HG02885 (cell line): Measurements from ENCODE around the gene NFYC.
"Not testable (repeated sequence)": the region's sequence is repeated elsewhere in the genome, so short reads cannot be mapped to it uniquely, and the experiment has no call there.

Experiments used
- ATAC-seq: cut with Tn5 transposase; IDR thresholded peaks from one replicate; pipeline ENCODE4 v1.9.1; 2021; ENCODE audit warnings: mild to moderate bottlenecking; ENCODE audit not compliant: unreplicated experiment, poor library complexity

NFYC gene

DNA sequence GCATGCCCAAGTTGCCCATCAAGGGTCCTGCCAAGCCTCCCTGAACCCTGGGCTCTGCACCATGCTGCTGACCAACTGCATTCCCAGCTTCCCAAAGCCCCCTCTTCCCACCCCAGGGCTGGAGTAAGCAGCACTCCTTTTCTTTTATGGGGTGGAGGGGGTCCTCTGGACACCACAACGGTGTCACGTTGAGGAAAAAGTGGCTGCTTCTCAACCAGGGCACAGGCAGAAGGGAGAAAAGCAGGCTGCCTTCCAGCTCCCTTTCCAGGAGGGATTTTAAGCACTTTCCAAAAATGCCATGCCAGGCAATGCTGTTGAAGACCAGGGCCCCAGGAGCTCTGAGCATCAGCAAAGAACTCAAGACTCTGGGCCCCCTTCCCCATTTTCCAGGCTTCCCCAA, 26.7 kb upstream of the NFYC start:
- ATAC-seq = no peak

GRCh38 chr1:40665335-40666171, 26.0 kb upstream of the NFYC start, which contains the start of gene RIMS3:
TSS of gene RIMS3 (minus strand) at chr1:40665682. CDS start at chr1:40641925, 23,757 bp downstream.
- peak; percentile 82 for ATAC-seq

DNA sequence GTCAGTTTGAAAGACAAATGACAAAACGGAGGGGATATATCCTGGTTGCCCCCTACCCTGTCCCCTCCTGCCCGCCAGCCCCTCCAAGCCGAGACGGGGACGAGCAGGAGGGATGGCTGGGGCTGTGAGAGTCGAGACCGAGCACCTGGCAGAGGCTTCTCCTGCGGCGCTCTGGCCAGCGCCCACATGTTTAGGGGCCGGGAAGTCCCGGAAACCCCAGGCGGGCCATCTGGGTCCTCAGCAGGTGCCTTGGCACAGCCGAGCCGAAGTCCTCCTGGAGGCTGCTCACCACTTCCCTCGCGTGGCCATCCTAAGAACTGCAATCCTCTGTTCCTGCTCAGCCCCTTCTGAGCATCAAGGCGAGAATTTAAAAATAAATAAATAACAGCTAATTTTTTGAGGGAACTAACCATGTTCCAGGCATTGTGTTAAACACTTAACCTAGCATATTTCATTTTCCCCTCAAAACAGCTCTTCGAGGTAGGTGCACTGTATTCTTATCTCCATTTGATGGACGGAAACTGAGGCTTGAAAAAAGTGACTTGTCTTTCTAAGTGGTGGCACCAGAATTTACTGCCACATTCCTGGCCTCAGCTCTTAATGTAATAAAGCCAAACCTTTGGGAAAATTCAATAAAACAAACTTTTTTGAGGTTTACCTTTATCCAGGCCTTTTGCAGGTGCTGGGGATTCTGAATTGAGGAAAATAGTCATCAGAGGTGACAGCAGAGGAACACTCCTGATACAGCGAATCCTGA, 22.6 kb upstream of the NFYC start:
- ATAC-seq = peak; percentile 62

DNA sequence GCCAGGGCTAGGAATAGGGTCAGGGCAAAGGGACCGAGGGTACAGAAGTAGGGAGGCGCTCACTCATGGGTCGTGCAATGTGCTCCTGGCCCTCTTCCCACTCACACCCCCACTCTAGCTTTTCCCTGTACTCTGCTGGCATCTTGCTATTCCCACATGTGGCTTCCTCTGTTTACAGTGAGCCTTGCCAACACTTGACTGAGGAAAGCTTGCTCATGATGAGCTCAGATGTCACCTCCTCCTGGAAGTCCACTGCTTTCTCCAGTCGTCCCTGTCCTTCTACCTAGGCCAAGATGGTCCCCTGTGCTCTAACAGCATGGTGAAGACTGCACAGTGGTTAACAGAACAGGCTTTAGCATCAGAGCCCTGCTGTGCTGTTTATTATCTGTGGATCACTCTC, 18.1 kb upstream of the NFYC start:
- ATAC-seq = no peak

- no peak for ATAC-seq
These were observed 15.0 kb upstream of the NFYC start for GRCh38 chr1:40676501-40676900.

DNA sequence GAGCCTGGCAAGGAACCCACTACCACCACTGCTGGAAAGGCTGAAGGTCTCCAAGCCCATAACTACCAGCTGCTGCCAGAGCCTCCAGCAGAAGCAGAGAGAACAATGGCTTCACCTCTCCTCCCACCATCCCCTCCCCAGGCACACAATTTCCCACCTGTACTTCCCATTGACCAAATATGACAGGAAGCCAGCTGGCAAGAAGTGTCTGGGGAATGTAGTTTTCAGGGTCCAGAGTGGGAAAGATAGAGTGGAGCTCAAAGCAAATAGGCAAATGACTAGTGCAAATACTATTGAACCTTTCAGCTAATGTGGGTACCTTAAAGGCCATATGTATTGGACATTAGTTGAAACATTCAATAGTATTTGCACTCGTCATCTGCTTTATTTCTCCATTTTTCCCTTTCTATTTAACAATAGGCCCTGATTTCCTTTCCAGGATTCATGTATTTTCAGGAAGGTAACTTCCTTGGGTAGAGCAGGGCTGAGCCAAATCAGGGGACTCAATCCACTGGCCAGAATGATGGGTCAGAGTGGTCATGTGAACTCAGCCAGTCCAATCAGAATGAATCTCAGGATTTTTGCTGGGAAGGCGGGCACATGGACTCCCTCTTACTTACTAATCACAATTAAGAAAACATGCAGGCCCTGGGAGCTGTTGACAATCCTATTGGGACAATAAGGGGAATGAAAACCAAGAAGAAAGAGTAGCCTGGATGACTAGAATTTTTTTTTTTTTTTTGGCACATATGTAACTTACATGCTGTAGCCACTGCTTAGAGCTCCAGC, 12.1 kb upstream of the NFYC start:
- no peak for ATAC-seq

GRCh38 chr1:40684669-40685068, 6.8 kb upstream of the NFYC start:
- no peak for ATAC-seq

GRCh38 chr1:40687059-40687458, 4.4 kb upstream of the NFYC start:
- ATAC-seq = no peak

GRCh38 chr1:40687661-40688060, 3.8 kb upstream of the NFYC start:
- ATAC-seq = no peak

- ATAC-seq = no peak
These were observed 1.8 kb upstream of the NFYC start for GRCh38 chr1:40689737-40690136.

DNA sequence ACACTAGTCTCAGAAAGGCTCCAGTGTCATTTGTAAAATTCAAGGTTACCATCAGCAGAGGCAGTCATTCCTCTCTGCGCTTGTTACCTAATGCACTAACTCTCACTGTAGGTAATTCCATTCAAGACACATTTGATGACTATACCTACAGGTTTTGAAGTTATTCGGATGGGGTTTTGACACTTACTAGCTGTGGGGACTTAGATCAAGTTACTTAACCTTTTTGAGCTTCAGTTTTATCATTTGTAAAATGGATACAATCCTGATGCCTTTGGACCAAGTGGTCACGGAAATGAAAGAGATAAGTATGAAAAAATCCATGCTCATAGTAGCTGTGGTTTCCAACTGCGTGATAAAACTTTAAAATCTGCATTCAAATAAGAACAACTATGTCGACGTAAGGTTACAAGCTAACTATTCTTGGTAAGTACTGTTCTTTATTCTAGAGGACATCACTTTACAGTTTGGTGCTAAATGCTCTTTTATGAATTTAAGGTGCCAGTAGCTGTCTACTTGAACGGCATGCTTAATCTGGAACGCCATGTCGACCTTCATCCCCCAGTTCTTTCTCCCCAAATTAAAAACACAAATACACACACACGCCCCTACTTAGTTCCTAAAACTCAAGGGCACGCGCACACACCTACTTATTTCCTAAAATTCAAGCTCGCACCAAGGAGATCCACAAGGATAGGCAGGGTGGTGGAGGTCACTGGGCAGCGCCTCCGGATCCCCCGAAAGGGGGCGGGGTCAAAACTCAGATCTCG, 550 bp upstream of the NFYC start:
- no peak for ATAC-seq

DNA sequence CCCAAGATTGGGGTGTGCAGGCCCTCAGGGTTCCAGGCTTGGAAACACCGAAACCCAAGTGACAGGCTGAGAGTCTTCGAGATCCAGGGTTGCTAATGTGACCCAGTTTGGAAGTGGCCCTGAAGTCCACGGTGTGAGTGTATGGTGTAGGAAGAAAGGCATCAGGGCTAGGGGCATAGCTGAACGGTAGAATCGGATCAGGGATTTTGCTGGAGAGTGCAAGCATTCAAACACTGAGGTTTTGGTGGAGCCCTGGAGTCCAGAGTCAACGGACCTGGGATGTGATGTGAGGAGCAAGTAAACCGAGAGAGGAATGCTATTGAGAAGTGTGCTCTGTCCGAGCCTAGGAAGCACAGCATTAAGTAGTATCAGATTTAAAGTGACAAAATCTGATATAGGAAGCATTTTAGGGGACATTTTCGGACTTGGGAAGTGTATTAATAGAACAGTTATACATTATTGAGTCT, 958 bp downstream of the NFYC start:
- ATAC-seq = peak; percentile 18

- ATAC-seq = no peak
These were observed 1.9 kb downstream of the NFYC start for GRCh38 chr1:40693425-40693824.

GRCh38 chr1:40694353-40694874, 2.9 kb downstream of the NFYC start:
- no peak for ATAC-seq

- ATAC-seq = no peak
These were observed 4.8 kb downstream of the NFYC start for GRCh38 chr1:40696294-40696693.

- ATAC-seq = no peak
These were observed 5.9 kb downstream of the NFYC start for GRCh38 chr1:40697436-40697835.

GRCh38 chr1:40699787-40700186, 8.3 kb downstream of the NFYC start:
- peak; percentile 77 for ATAC-seq

GRCh38 chr1:40701684-40702083, 10.2 kb downstream of the NFYC start:
- ATAC-seq = no peak

GRCh38 chr1:40702810-40703209, 11.3 kb downstream of the NFYC start:
- ATAC-seq = not testable (repeated sequence)

DNA sequence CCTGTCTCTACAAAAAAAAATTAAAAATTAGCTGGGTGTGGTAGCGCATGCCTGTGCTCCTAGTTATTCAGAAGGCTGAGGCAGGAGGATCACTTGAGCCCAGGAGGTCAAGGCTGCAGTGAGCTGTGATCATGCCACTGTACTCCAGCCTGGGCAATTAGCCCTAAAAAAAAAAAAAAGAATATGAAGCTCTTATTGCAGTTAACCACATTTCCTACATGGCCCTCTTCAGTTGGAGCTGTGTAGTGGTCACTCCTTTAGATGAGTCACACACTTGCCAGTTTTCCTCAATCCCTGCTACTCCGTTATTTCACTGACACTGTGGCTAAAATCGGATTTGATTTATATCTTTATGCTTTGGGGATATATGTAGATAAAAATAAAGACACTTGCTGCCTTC, 11.8 kb downstream of the NFYC start:
- no peak for ATAC-seq
